HG03469 (cell line): Measurements from ENCODE around the gene ASB16.

Experiments used
- ATAC-seq: cut with Tn5 transposase; IDR thresholded peaks from one replicate; pipeline ENCODE4 v1.9.1; 2021; ENCODE audit warnings: mild to moderate bottlenecking, moderate library complexity, moderate number of reproducible peaks; ENCODE audit not compliant: unreplicated experiment

Gene ASB16

DNA sequence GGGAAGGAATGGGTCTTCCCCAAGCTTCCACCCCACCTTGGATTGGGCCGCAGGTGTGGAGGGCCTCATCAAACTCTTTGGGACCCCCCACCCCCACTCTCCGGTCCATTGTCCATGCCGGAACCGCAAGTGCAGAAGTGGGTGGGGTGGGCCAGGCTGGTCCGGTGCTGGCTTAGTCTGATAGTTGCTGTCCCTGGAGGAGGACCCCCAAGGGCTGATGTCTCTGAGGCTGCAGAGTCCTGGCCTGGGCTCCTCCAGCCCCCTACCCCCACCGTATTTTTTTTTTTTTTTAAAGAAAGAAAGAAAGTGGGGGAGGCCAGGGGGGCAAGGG, 36.3 kb downstream of the ASB16 start:
- ATAC-seq: no peak

GRCh38 chr17:44207319-44207718, 36.8 kb downstream of the ASB16 start:
- ATAC-seq: no peak

DNA sequence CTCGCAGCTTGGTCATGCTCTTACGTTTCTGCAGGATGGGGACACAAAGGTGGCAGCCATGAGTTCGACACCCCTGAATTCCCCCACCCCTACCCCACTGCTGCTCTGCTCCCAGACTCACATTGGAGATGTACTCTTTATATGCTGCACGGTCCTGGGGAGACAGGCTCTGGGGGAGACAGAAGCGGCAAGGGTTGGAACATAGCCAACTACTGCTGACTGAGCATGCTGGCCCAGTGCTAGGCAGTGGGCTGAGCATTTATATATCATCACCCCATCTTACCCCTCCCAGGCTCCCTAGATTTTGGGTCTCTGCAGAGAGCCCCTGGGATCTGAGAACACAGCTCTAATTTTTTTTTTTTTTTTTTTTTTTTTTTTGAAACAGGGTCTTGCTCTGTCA, 37.2 kb downstream of the ASB16 start:
- ATAC-seq: no peak

DNA sequence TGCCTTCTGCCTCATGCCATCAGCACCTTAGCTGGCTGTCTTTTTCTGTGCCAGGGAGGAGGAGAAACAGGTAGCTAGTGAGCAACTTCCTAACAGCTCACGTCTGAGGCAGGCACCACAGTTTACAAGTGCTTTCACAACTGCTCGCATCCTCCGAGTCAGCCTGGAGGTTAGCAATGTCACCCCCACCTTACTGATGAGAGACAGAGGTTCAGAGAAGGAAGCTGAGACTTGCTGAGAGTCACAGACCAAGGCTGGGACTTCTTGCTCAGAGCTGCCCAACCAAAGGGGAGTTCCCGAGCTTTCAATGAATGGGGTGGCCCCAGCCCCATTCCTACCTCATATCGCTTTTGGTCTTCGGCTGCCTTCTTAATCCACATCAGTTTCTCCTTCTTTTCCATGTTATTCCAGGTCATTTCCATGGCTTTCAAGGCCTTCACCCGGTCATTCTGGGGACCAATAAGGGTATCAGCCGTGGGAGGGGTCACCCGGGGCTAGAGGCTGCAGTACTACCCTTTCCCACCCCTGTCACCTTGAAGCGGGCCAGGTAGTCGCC, 39.4 kb downstream of the ASB16 start:
- ATAC-seq: no peak

DNA sequence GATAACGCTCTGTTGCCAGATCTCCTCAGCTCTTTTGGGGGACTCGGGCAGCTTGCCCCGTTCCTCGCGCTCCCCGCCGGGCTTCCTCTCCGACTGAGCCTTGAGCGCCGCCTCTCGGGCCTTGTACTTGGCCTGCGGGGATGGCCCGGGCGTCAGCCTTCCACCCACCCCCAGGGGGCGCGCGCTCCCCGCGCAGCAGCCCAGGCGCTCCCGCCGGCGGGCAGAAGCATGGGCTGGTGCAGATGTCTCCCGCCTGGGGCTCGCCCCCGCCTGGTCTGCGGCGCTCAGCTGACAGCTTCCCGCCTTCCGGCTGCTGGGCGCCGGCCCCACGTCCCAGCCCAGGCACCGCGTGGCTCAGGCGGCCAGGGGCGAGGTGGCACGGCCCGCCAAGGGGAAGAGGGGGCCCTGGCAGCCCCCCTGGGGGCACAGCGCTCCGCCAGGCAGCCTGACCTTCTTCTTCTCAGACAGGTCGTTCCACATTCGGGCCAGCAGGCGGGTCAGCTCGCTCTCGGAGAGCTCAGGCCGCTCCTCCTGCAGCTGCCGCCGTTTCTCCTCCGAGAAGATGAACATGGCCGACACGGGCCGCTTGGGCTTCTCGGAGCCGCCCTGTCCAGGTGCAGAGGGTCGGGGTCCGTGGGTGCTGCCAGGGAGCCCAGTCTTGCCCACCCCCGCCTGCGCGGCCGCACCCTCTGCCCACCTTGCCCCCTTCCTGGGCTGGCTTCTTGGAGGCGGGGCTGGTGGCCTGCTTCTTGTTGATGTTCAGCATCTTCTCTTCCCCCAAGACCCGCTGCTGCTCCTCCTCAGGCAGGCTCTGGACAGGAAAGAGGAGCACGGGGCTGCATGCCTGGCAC, 40.1 kb downstream of the ASB16 start:
- ATAC-seq: peak; percentile 50

DNA sequence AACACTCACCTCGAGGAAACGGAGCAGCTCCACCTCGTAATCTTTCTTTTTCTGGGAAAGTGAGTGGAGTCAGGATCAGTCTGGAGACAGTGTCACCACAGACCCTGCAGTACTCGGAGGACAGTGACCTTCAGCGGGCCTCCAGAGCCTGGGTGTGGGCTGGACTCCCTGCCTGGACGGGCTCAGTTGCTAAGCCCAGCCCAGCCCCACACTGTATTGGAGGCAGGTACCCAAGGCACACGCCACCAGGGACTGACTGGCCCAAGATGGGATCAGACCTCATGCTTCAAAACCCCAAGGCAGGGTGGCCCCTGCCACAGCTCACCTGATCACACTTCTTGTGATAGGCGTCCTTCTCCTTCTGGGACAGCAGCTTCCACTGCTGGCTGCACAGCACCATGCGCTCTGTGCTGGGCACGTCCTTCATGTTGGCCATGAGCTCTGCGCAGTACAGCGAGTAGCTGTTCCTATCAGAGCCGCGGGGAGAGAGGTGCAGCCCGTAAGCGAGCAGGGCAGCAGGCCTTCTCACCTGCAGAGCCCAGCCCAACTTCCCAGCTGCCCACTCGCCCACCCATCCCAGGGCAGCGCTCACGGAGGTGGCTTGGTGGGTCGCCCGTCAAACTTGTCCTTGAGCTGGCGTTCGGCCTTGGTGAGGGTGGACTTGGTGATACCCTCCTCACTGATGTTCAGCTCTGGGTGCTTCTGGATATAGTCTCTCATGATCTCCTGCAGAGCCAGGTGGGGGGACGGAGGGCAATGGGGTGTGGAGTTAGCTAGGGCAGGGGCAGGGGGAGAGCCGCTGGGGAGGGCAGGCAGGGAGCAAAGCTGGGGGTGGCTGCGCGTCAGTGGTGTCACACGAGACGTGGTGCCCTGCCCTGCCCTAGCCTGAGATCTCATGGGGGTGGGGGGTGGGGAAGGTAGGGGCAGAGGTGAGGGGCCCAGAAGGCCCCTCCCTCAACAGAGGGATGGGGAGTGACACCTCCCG, 41.1 kb downstream of the ASB16 start:
- ATAC-seq: no peak

- no peak for ATAC-seq
Measured at GRCh38 chr17:44212507-44213402, 42.3 kb downstream of the ASB16 start.

DNA sequence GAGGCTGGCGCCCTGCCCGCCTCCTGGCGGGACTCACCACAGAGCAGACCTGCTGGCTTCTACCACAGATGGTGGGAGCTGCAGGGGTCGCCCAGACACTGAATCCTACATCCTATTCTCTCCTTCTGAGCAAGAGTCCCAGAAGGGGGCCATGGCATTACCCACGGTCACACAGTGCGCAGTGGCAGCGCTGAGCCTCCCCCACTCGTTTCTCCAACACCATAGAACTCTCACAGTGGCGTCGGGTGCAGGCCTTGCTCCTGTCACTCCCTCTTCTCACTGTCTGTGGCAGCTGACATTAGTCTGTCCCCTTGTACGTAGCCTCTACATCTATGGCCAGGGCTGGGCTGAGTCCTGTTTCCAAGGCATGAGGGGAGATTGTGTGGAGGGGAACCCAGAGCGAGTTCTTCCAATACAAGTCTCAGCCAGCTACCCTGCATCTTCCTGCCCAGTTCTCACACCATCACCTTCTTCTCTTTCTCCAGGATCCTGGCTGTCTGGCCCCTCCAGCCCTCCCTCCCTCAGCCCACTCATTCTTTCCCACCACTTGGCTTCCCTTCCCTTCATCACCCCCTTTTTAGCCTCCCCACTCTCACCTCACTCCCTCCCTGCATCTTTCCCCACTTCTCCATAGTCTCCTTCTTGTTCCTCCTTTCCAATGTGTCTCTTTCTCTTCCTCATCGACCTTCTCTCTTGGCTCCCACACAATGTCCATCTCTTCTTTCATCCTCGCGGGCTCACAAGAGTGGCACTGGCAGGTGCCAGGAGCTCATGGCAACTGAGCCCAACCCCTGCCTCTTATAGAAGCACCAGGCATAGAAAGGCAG, 43.1 kb downstream of the ASB16 start:
- ATAC-seq: no peak

DNA sequence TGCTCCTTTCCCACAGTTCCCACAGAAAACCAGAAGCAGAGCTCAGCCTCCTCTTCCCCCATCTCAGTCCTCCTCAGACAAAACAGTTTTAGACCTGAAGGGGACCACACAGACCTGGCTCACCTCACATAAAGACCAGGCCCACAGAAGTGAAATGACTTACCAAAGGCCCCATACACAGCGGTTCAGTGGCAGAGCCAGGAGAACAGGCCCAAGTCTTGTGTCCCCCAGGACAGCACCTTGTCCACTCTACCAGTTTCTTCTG, 43.7 kb downstream of the ASB16 start:
- ATAC-seq: no peak

DNA sequence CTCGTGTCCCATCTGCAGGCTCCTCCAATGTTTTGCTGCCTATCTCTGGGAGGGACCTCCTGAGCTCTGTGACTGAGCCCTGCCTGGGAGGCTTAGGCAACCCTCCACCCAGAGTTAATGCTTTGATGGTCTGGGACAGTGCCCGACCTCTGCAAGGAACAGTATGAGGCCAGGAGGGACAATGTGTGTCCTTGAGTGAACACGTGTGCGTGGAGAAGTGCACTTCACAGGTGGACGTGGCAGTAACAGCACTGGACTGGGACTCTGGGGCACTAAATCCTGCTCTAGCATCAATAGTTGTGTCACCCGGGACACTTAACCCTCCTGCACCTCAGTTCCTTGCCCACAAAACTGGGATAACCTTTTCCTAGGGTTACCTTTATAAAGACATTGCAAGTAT, 44.4 kb downstream of the ASB16 start:
- ATAC-seq: no peak

DNA sequence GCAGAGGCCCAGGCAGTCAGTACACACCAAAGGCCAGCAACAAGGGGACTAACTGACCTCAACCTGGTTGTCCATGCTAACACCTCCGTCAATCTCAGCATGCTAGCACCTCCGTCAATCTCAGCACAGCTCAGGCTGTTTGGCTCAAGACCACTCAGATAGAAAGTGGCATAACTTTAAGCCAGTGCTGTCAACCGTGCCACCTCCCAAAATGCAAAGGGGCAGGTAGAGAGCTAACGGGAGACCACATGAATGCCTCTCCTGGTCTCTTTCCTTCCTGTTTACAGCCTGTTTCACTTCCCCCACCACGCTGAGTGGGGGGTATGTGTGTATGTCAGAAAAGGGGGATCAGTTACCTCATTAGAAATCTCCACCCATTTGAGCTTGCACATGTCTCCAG, 45.7 kb downstream of the ASB16 start:
- ATAC-seq: no peak

DNA sequence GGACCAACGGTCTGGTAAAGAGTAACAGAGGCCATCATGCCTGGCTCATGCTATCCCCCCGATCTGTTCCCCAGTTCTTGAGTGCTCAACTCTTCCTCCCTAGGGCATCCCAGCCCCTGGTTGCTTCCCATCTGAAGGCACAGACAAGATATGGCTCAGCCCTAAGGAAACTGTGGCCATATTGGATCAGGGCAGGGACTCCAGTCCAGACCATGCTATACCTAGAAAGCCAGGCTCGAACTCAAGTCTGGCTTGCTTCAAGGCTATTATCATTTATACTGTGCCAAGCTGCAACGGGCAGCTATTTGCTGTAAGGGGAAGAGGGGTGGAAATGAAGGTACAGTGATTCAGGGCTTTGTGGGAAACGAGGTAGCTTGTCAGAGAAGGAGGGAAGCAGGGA, 46.2 kb downstream of the ASB16 start:
- no peak for ATAC-seq

- ATAC-seq: no peak
Measured at GRCh38 chr17:44217738-44218343, 47.3 kb downstream of the ASB16 start.

GRCh38 chr17:44218344-44219107, 48.0 kb downstream of the ASB16 start:
- no peak for ATAC-seq

- ATAC-seq: no peak
Measured at GRCh38 chr17:44219108-44219615, 48.7 kb downstream of the ASB16 start.

DNA sequence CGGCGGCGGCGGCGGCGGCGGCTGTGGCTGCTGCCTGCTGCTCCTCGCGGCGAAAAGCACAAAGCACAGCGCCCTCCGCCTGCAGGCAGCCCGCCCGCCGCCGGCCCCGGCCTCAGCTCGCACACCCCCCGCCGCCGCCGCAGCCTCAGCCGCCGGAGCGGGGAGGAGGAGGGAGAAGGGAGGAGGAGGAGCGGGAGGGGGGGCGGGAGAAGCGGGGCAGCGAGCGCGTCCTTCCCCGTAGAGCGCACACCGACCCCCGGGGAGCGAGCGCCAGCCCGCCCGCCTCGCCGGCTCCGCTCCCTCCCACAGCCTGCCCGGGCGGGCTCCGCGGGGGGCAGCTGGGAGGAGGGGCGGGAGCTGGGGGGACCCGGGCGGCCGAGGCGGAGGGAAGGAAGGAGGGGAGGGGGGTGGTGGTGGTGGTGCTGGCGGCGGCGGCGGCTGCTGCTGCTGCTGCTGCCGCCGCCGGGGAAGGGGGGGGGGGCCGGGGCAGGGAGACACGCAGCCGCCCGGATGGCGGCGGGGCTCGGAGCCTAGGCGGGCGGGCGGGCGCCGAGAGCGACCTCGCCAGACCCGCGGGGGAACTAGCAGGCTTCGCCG, 49.2 kb downstream of the ASB16 start, which contains the start of gene UBTF:
UBTF (minus strand) TSS at position 60 of the 597 bp plus-strand sequence. CDS start 1,446 bp downstream, outside the sequence.
- ATAC-seq: no peak

DNA sequence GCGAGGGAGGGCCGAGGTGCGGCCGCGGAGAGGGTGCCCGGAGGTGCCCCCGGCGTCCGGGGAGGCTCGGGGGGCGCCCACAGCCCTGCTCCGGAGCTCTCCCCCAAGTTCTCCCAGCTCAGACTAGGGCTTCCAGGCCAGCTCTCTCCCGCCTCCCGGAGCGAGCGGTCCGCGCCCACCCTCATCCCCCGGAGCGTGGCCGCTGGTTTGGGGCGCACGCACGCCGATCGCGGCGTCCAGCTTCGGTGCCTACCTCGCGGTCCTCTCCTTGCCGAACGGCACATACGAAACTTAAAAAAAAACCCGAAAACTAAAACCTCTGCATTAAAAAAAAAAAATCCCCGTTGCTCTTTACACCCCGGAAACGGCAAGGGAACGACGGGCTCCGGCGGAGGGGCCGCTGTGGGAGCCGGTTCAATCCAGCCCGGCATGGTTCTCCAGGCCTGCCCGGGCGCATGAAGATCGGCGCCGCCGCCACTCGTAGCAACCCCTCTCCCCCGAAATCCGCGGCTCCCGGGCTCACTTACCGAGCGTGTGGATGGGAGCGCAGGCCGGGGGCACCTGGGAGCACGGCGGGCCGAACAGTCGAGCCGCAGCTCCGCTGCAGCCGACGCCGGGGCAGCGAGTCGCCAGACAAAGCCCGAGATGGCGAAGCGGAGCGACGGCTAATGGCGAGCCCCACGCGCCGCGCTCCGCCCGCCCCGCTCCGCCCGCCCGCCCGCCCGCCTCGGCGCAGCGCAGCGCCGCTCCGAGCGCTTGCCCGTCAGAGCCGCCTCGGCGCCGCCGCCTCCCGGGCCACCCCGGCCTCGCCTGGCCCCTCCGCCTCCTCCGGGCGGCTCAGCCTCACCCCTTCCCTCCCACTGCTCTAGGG, 49.9 kb downstream of the ASB16 start:
- no peak for ATAC-seq
